GM23338 (cell line): ENCODE results near the gene PRSS2. TPM values are rescaled to one million over a fixed set of nuclear protein-coding genes. Genes with fewer than 3 reads are reported as not detected.

Experiments
- ATAC-seq: fragments of 200-7000 bp; cut with Tn5 transposase; 3 replicates; pipeline ENCODE4 v1.9.1; 2020
- DNase-seq: peaks from one replicate; pipeline ENCODE4 v3.0.0-alpha.2; 2015; ENCODE audit warnings: low spot score
- H2AFZ ChIP-seq: fragments of 200-600 bp; sonication (generic); 2 replicates; pipeline ENCODE4 v1.8.0; 2016; ENCODE audit warnings: antibody characterized with exemption, mild to moderate bottlenecking, moderate library complexity
- H3F3A ChIP-seq: fragments of 200-600 bp; sonication (generic); replicated peaks from 2 replicates; pipeline ENCODE4 v1.8.0; 2017; ENCODE audit warnings: antibody characterized with exemption, mixed run types, low read depth
- H3K27ac ChIP-seq: fragments of 200-600 bp; sonication (generic); 2 replicates; pipeline ENCODE4 v1.6.1; 2016; ENCODE audit warnings: low read depth
- H3K27me3 ChIP-seq: fragments of 200-600 bp; sonication (generic); 2 replicates; pipeline ENCODE4 v1.8.0; 2016; ENCODE audit warnings: mild to moderate bottlenecking, mixed run types, moderate library complexity; ENCODE audit not compliant: insufficient read depth
- H3K36me3 ChIP-seq: fragments of 200-600 bp; sonication (generic); 2 replicates; pipeline ENCODE4 v1.8.0; 2016; ENCODE audit warnings: mild to moderate bottlenecking; ENCODE audit not compliant: insufficient read depth
- H3K4me1 ChIP-seq: fragments of 200-600 bp; sonication (generic); 2 replicates; pipeline ENCODE4 v1.8.0; 2016; ENCODE audit warnings: mild to moderate bottlenecking, moderate library complexity; ENCODE audit not compliant: insufficient read depth
- H3K4me2 ChIP-seq: fragments of 200-600 bp; sonication (generic); 2 replicates; pipeline ENCODE4 v1.7.1; 2017; ENCODE audit warnings: mixed run types
- H3K4me3 ChIP-seq: fragments of 200-600 bp; sonication (generic); 2 replicates; pipeline ENCODE4 v1.6.1; 2016; ENCODE audit warnings: mixed run types
- H3K79me2 ChIP-seq: fragments of 200-600 bp; sonication (generic); replicated peaks from 2 replicates; pipeline ENCODE4 v1.8.0; 2017; ENCODE audit warnings: mild to moderate bottlenecking; ENCODE audit not compliant: insufficient read depth
- H3K9me2 ChIP-seq: fragments of 200-600 bp; sonication (generic); 2 replicates; pipeline ENCODE4 v1.8.0; 2017; ENCODE audit not compliant: insufficient read depth
- H4K20me1 ChIP-seq: fragments of 200-600 bp; sonication (generic); replicated peaks from 2 replicates; pipeline ENCODE4 v1.8.0; 2017; ENCODE audit warnings: mild to moderate bottlenecking; ENCODE audit not compliant: insufficient read depth
- H3K27ac Mint-ChIP-seq: 2 replicates; pipeline ENCODE4 v1.8.0; 2020; ENCODE audit warnings: inconsistent platforms, mild to moderate bottlenecking, moderate library complexity, mixed read lengths
- H3K27me3 Mint-ChIP-seq: 3 replicates; pipeline ENCODE4 v1.8.0; 2022; ENCODE audit warnings: low read depth, mild to moderate bottlenecking, moderate library complexity, mixed read lengths, inconsistent platforms; ENCODE audit not compliant: insufficient read depth, poor library complexity
- H3K36me3 Mint-ChIP-seq: 3 replicates; pipeline ENCODE4 v1.8.0; 2021; ENCODE audit warnings: low read depth, mild to moderate bottlenecking, inconsistent platforms, moderate library complexity, mixed read lengths
- H3K4me1 Mint-ChIP-seq: 3 replicates; pipeline ENCODE4 v1.8.0; 2020; ENCODE audit warnings: mild to moderate bottlenecking, inconsistent platforms, mixed read lengths
- H3K4me3 Mint-ChIP-seq: 3 replicates; pipeline ENCODE4 v1.8.0; 2021; ENCODE audit warnings: moderate library complexity, mild to moderate bottlenecking, inconsistent platforms, mixed read lengths
- H3K9me3 Mint-ChIP-seq: 3 replicates; pipeline ENCODE4 v1.8.0; 2020; ENCODE audit warnings: moderate library complexity, mild to moderate bottlenecking, inconsistent platforms, mixed read lengths
- CREB1 ChIP-seq: fragments of 250-450 bp; sonication (Bioruptor Pico); IDR thresholded peaks from 2 replicates; pipeline ENCODE4 v1.5.0; 2020; ENCODE audit warnings: low read depth, mild to moderate bottlenecking, moderate library complexity
- EZH2 ChIP-seq: fragments of 200-600 bp; sonication (generic); IDR thresholded peaks from one replicate; pipeline ENCODE4 v1.8.0; 2017; ENCODE audit warnings: antibody characterized with exemption, mild to moderate bottlenecking, low read depth; ENCODE audit not compliant: unreplicated experiment
- JUNB ChIP-seq: IDR thresholded peaks from one replicate; pipeline ENCODE4 v1.6.1; 2016; ENCODE audit warnings: antibody characterized with exemption; ENCODE audit not compliant: unreplicated experiment
- NANOG ChIP-seq: IDR thresholded peaks from 2 replicates; pipeline ENCODE4 v1.6.1; 2016; ENCODE audit warnings: antibody characterized with exemption, borderline replicate concordance
- POLR2AphosphoS5 ChIP-seq: IDR thresholded peaks from 2 replicates; pipeline ENCODE4 v1.6.1; 2016; ENCODE audit warnings: antibody characterized with exemption, low read depth
- REST ChIP-seq: IDR thresholded peaks from one replicate; pipeline ENCODE4 v1.6.1; 2018; ENCODE audit warnings: antibody characterized with exemption; ENCODE audit not compliant: unreplicated experiment
- STAT1 ChIP-seq: IDR thresholded peaks from one replicate; pipeline ENCODE4 v1.6.1; 2016; ENCODE audit warnings: antibody characterized with exemption; ENCODE audit not compliant: unreplicated experiment
- ZNF114 ChIP-seq: fragments of 250-450 bp; sonication (Bioruptor Pico); IDR thresholded peaks from 2 replicates; pipeline ENCODE4 v1.5.0; 2020; ENCODE audit warnings: mild to moderate bottlenecking, moderate library complexity
- ZNF331 ChIP-seq: fragments of 250-450 bp; sonication (Bioruptor Pico); IDR thresholded peaks from 2 replicates; pipeline ENCODE4 v1.5.0; 2020; ENCODE audit warnings: low read depth, mild to moderate bottlenecking, moderate library complexity
- polyA plus RNA-seq: library from polyadenylated mRNA; unstranded; fragments of >200 nt; fragmentation: Nextera tagmentation; extraction: Ambion mirVana; gene quantifications from 2 replicates; pipeline ENCODE4 v1.2.1, GENCODE V29; 2016
- total RNA-seq: library from RNA; depleted of rRNA; stranded (reverse); fragments of >200 nt; shearing (Covaris generic); gene quantifications from 2 replicates; pipeline ENCODE4 v1.2.3, GENCODE V29; 2014
- TF ChIP-seq, protein P1 (sequence below), 2 experiments: fragments of 200-600 bp in 1 of 2; sonication (generic) in 1 of 2; conservative IDR thresholded peaks; 2 replicates each; pipeline versions ENCODE4 v1.5.1 to v1.6.1; 2016 to 2017; ENCODE audit warnings: antibody characterized with exemption in 2 of 2, low read depth in 2 of 2, mild to moderate bottlenecking in 2 of 2, moderate library complexity in 1 of 2

Gene PRSS2
- total and polyA plus RNA-seq, 2 experiments from 2014 or later, result not detected

GRCh38 chr7:142749218-142749993 lies 21.4 kb upstream of the PRSS2 start, which contains the start of gene PRSS1 (continued):
- TF ChIP-seq REST, result no peak

DNA sequence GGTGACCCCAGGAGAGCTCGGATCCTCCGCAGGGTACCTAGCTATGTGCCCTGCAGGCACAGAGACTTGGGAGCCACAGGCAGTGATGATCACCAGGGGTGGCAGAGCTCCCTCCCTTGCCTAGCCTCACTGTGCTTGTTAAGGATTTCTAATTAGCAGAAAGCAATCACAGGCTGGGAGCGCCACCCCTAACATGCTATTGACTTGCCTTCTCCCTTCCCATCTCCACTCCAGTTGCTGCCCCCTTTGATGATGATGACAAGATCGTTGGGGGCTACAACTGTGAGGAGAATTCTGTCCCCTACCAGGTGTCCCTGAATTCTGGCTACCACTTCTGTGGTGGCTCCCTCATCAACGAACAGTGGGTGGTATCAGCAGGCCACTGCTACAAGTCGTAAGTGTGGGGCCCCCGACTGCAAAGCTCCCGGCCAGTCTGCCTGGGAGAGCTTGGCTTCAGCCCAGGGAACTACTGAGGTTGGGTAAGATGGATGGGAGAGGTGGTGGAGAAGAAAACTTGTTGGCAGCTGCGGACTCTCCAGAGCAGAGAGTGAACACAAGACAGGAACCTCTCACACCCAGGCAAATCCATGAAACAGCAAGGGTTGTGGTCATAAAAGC lies 20.3 kb upstream of the PRSS2 start:
- no peak overlapping the region for H3K27ac ChIP-seq
- no peaks in the 10 kb centered on the region for H3F3A ChIP-seq
- Mint-ChIP-seq H3K27me3 (peaks cover 13% of the 10 kb centered on the region), H3K4me3 (no peak overlapping the region), H3K9me3 (no peaks in the 10 kb centered on the region), H3K4me1 (no peaks in the 10 kb centered on the region), H3K36me3 (0 out of 3 replicates have a peak, but pooled peaks cover 2% of the 10 kb centered on the region), H3K27ac (no peak overlapping the region)
- H3K4me1 ChIP-seq, result no peaks in the 10 kb centered on the region
- no peak overlapping the region for H2AFZ ChIP-seq
- H3K4me2 ChIP-seq, result no peak overlapping the region
- ATAC-seq (no peak), DNase-seq (no peak)
- H3K9me2 ChIP-seq, result no peaks in the 10 kb centered on the region
- H3K27me3 ChIP-seq, result no peaks in the 10 kb centered on the region
- no peak overlapping the region for H3K4me3 ChIP-seq
- H4K20me1 ChIP-seq, result no peaks in the 10 kb centered on the region
- H3K36me3 ChIP-seq, result no peaks in the 10 kb centered on the region
- no peaks in the 10 kb centered on the region for H3K79me2 ChIP-seq
- TF ChIP-seq ZNF331 (CRISPR knock-in tag) (no peak), ZNF114 (CRISPR knock-in tag) (no peak), JUNB (no peak), NANOG (no peak), REST (no peak), EZH2 (no peak), CREB1 (CRISPR knock-in tag) (no peak), POLR2AphosphoS5 (no peak), STAT1 (no peak)
- TF ChIP-seq, protein P1, sequence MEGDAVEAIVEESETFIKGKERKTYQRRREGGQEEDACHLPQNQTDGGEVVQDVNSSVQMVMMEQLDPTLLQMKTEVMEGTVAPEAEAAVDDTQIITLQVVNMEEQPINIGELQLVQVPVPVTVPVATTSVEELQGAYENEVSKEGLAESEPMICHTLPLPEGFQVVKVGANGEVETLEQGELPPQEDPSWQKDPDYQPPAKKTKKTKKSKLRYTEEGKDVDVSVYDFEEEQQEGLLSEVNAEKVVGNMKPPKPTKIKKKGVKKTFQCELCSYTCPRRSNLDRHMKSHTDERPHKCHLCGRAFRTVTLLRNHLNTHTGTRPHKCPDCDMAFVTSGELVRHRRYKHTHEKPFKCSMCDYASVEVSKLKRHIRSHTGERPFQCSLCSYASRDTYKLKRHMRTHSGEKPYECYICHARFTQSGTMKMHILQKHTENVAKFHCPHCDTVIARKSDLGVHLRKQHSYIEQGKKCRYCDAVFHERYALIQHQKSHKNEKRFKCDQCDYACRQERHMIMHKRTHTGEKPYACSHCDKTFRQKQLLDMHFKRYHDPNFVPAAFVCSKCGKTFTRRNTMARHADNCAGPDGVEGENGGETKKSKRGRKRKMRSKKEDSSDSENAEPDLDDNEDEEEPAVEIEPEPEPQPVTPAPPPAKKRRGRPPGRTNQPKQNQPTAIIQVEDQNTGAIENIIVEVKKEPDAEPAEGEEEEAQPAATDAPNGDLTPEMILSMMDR (conservative IDR thresholded peaks at IDR 0.05; ENCODE audit: low read depth in 2 of 2), result no peak
